Body of pancreas (tissue), 4 donors: ENCODE data around the gene C1orf87. TPM values are rescaled to one million over a fixed set of nuclear protein-coding genes. Genes with fewer than 3 reads are reported as not detected.

Experiments
- ATAC-seq: fragments of 150-250 bp; one replicate; pipeline ENCODE4 v1.9.1; 2016
- DNase-seq, 4 donors: peaks; one replicate each; pipeline ENCODE4 v3.0.0-alpha.2; 2019
- H3K27ac ChIP-seq, 4 donors: fragments of 200-600 bp; sonication (generic); 1 replicate in 3 of 4; 2 replicates in 1 of 4; pipeline versions ENCODE4 v1.5.1 to v1.6.1; 2016 to 2019; ENCODE audit warnings: mild to moderate bottlenecking in 1 of 4, mixed read lengths in 1 of 4, moderate library complexity in 1 of 4
- H3K27me3 ChIP-seq, 2 donors: fragments of 200-600 bp; sonication (generic); one replicate each; pipeline ENCODE4 v1.6.0; 2016; ENCODE audit warnings: mild to moderate bottlenecking in 1 of 2
- H3K36me3 ChIP-seq, 2 donors: fragments of 200-600 bp; sonication (generic); replicated peaks in 1 of 2; 2 replicates each; pipeline ENCODE4 v1.5.1; 2016; ENCODE audit warnings: low read depth in 2 of 2; ENCODE audit not compliant: insufficient read depth in 1 of 2
- H3K4me1 ChIP-seq: fragments of 200-600 bp; sonication (generic); one replicate; pipeline ENCODE4 v1.6.0; 2016
- H3K4me3 ChIP-seq, 2 donors: fragments of 200-600 bp; sonication (generic); 1 replicate in 1 of 2; 2 replicates in 1 of 2; pipeline ENCODE4 v1.5.1; 2016 to 2019
- H3K9me3 ChIP-seq, 3 donors: fragments of 200-600 bp; sonication (generic); 1 replicate in 2 of 3; 2 replicates in 1 of 3; pipeline ENCODE4 v1.5.1; 2016
- CTCF ChIP-seq, 7 experiments: fragments of 450-650 bp in 4 of 7; fragments of 200-600 bp in 3 of 7; sonication (generic) in 3 of 7; IDR thresholded peaks; one replicate each; pipeline ENCODE4 v1.5.1; 2016 to 2019; ENCODE audit warnings: antibody characterized with exemption in 7 of 7
- WGBS, 2 donors: methylation state at CpG; one replicate each; pipeline ENCODE4 v1.1.5; 2017; 5-methylcytosine and 5-hydroxymethylcytosine counted together
- intact Hi-C: fragments of 100-400 bp; cut with DNase I; formaldehyde crosslinking; loops from one replicate; pipeline ENCODE4 v1.15.1; 2023
- small RNA-seq: library from RNA; depleted of rRNA; stranded (forward); fragments of <200 nt; gene quantifications from one replicate; pipeline ENCODE3, GENCODE V24; 2016
- total RNA-seq, 2 donors: library from RNA; depleted of rRNA; stranded (reverse); fragments of >200 nt; gene quantifications; one replicate each; pipeline ENCODE4 v1.1.0, GENCODE V29; 2016

The C1orf87 gene
- total RNA-seq, 2 donors from 2014 or later, result not detected

GRCh38 chr1:59945790-59946189, 127.8 kb downstream of the C1orf87 start:
- Histone ChIP-seq H3K4me1 (no peaks in the 10 kb centered on the region), H3K36me3 (no peaks in the 10 kb centered on the region), H3K27ac (no peak overlapping the region), H3K27me3 (no peaks in the 10 kb centered on the region), H3K4me3 (no peak overlapping the region), H3K9me3 (no peaks in the 10 kb centered on the region)
- TF ChIP-seq CTCF (IDR thresholded peaks at IDR 0.05), result no peak
- intact Hi-C loops, result loop anchor here (5.0 kb wide), 1 partner anchor 63 kb away; no protein-coding TSS in a partner anchor
- 8 to 30% methylated on average over 1 of the region's 1 CpG for WGBS, 2 donors
- no peak for ATAC-seq
- DNase-seq, result no peak

Small RNA genes within 50 kb of the gene (small RNA-seq; reads per million reads assigned to genes)
- not detected for gene RN7SL475P

Other genes with a start within 250 kb of the C1orf87 start
- gene CYP2J2, start 147.0 kb downstream of the C1orf87 start, total RNA-seq, result 1 to 10 TPM; 2.3 to 4.9 TPM